ENCODE results near the gene PRKCH.

Gene PRKCH

DNA sequence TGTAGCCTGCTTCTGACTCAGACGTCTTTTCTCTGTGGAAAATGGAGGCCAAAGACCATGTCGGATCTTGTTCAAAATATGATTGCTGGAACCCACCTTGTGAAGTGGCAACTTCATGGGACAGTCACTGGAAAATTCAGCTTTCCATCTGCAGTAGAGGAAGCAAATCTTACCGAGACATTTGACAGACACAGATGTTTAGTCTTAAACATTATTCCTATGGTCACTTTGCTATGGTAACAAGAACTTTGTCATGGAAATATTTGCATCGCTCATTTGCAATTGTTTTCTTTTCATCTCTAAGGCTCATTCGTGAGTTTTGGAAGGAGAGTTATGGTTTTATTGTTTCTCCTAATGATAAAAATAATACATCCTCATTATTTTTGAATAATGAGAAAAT lies 275.6 kb downstream of the PRKCH start:
- no peaks in the 10 kb centered on the region for H3K9me3 ChIP-seq (ENCODE audit: insufficient read depth, low read length)
- no peak overlapping the region for H3K4me2 ChIP-seq (ENCODE audit: low read depth, low read length, poor library complexity, severe bottlenecking)
- H3K27ac ChIP-seq (ENCODE audit: low read depth, low read length) = no peak overlapping the region
- H4K20me1 ChIP-seq (ENCODE audit: low read depth, low read length) = no peaks in the 10 kb centered on the region
- no peak overlapping the region for H3K4me3 ChIP-seq (ENCODE audit: insufficient read depth, low read length, poor library complexity, severe bottlenecking)
- no peaks in the 10 kb centered on the region for H3F3A ChIP-seq (ENCODE audit: insufficient read depth)
- TF ChIP-seq, protein P1, sequence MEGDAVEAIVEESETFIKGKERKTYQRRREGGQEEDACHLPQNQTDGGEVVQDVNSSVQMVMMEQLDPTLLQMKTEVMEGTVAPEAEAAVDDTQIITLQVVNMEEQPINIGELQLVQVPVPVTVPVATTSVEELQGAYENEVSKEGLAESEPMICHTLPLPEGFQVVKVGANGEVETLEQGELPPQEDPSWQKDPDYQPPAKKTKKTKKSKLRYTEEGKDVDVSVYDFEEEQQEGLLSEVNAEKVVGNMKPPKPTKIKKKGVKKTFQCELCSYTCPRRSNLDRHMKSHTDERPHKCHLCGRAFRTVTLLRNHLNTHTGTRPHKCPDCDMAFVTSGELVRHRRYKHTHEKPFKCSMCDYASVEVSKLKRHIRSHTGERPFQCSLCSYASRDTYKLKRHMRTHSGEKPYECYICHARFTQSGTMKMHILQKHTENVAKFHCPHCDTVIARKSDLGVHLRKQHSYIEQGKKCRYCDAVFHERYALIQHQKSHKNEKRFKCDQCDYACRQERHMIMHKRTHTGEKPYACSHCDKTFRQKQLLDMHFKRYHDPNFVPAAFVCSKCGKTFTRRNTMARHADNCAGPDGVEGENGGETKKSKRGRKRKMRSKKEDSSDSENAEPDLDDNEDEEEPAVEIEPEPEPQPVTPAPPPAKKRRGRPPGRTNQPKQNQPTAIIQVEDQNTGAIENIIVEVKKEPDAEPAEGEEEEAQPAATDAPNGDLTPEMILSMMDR (IDR thresholded peaks at IDR 0.05; ENCODE audit: insufficient read depth, low read length, poor library complexity, severe bottlenecking) = no peak
- no peak for TF ChIP-seq EZH2phosphoT487 (conservative IDR thresholded peaks at IDR 0.05; ENCODE audit: low read length)
- H3K79me2 ChIP-seq (ENCODE audit: insufficient read depth, low read length) = no peaks in the 10 kb centered on the region
- no peaks in the 10 kb centered on the region for H3K36me3 ChIP-seq (ENCODE audit: low read length)
- H3K27me3 ChIP-seq (ENCODE audit: low read length) = no peaks in the 10 kb centered on the region
- no peak overlapping the region for H2AFZ ChIP-seq (ENCODE audit: low read depth, low read length, severe bottlenecking)
- no peaks in the 10 kb centered on the region for H3K9me2 ChIP-seq (replicated peaks; ENCODE audit: insufficient read depth, low read length)
- H3K9ac ChIP-seq (ENCODE audit: low read length) = no peak overlapping the region

DNA sequence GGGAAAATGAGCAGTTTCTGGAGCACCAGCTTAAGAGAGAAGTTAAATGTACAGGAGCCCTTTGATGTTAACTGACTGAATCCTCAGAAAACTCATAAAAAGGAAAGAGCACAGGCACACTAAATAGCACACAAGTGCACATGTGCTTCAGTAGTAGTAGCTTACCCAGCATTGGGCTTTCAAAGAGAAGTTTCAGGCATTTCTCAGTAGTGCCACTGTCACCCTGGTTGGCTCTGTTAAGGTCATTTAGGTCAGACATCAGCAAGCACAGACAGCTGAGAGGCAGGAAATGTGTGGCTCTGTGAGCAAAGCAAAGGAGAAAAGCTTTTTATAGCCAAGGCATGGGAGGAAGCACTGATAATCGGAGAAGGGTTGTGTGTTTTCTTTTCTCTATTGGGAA lies 277.6 kb downstream of the PRKCH start:
- no peaks in the 10 kb centered on the region for H3K36me3 ChIP-seq (ENCODE audit: low read length)
- H3K9ac ChIP-seq (ENCODE audit: low read length) = no peak overlapping the region
- H4K20me1 ChIP-seq (ENCODE audit: low read depth, low read length) = no peaks in the 10 kb centered on the region
- no peak overlapping the region for H3K4me3 ChIP-seq (ENCODE audit: insufficient read depth, low read length, poor library complexity, severe bottlenecking)
- H3K79me2 ChIP-seq (ENCODE audit: insufficient read depth, low read length) = no peaks in the 10 kb centered on the region
- no peak overlapping the region for H2AFZ ChIP-seq (ENCODE audit: low read depth, low read length, severe bottlenecking)
- H3K4me2 ChIP-seq (ENCODE audit: low read depth, low read length, poor library complexity, severe bottlenecking) = no peak overlapping the region
- no peaks in the 10 kb centered on the region for H3K27me3 ChIP-seq (ENCODE audit: low read length)
- TF ChIP-seq, protein P1 (IDR thresholded peaks at IDR 0.05; ENCODE audit: insufficient read depth, low read length, poor library complexity, severe bottlenecking) = no peak
- TF ChIP-seq EZH2phosphoT487 (conservative IDR thresholded peaks at IDR 0.05; ENCODE audit: low read length) = no peak
- H3K27ac ChIP-seq (ENCODE audit: low read depth, low read length) = no peak overlapping the region
- H3K9me3 ChIP-seq (ENCODE audit: insufficient read depth, low read length) = no peaks in the 10 kb centered on the region
- H3F3A ChIP-seq (ENCODE audit: insufficient read depth) = no peaks in the 10 kb centered on the region
- no peaks in the 10 kb centered on the region for H3K9me2 ChIP-seq (replicated peaks; ENCODE audit: insufficient read depth, low read length)

DNA sequence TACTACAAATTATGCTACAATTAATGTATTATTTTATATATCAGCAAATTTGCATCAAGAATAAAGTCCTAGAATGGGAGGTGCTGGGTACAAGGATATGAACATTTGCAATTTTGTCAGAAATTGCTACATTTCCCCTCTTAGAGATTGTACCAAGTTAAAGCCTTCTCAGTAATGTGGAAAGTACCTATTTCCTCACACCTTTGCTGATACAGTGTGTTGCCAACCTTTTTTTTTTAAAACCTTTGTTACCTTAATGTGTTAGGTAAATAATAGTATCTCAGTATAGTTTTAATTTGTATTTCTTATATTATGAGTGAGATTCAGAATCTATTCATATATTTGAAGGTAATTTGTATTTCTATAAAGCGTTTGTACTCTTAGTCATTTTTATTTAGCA lies 278.6 kb downstream of the PRKCH start:
- Histone ChIP-seq H3K79me2 (ENCODE audit: insufficient read depth, low read length) (no peaks in the 10 kb centered on the region), H3K36me3 (ENCODE audit: low read length) (no peaks in the 10 kb centered on the region), H3K27me3 (ENCODE audit: low read length) (no peaks in the 10 kb centered on the region), H3K9me2 (replicated peaks; ENCODE audit: insufficient read depth, low read length) (no peaks in the 10 kb centered on the region), H3F3A (ENCODE audit: insufficient read depth) (no peaks in the 10 kb centered on the region), H3K4me2 (ENCODE audit: low read depth, low read length, poor library complexity, severe bottlenecking) (no peak overlapping the region), H3K9ac (ENCODE audit: low read length) (no peak overlapping the region), H3K27ac (ENCODE audit: low read depth, low read length) (no peak overlapping the region), H3K4me3 (ENCODE audit: insufficient read depth, low read length, poor library complexity, severe bottlenecking) (no peak overlapping the region), H2AFZ (ENCODE audit: low read depth, low read length, severe bottlenecking) (no peak overlapping the region), H4K20me1 (ENCODE audit: low read depth, low read length) (no peaks in the 10 kb centered on the region), H3K9me3 (ENCODE audit: insufficient read depth, low read length) (no peaks in the 10 kb centered on the region)
- TF ChIP-seq EZH2phosphoT487 (conservative IDR thresholded peaks at IDR 0.05; ENCODE audit: low read length) = no peak
- TF ChIP-seq, protein P1 (IDR thresholded peaks at IDR 0.05; ENCODE audit: insufficient read depth, low read length, poor library complexity, severe bottlenecking) = no peak

All from SU-DHL-6 (cell line).